ENCODE measurements around the gene NUBPL.
"Not testable (repeated sequence)": the region's sequence is repeated elsewhere in the genome, so short reads cannot be mapped to it uniquely, and the experiment has no call there.

NUBPL gene

GRCh38 chr14:31618884-31619283, 57.7 kb downstream of the NUBPL start:
- not testable (repeated sequence) for H3K36me3 ChIP-seq (ENCODE audit: insufficient read depth, low read length); H3K4me1 ChIP-seq (ENCODE audit: insufficient read depth, low read length); H3K4me3 ChIP-seq (ENCODE audit: low read length); H3K27me3 ChIP-seq (ENCODE audit: insufficient read depth, low read length); H3K27ac ChIP-seq (ENCODE audit: low read depth, low read length); H3K9ac ChIP-seq (ENCODE audit: low read depth, low read length)
- peaks cover 18% of the 10 kb centered on the region; the same call in 1 of the 2 replicates for H3K9me3 ChIP-seq (ENCODE audit: insufficient read depth, low read depth, low read length)
- 86% methylated on average over 2 of the region's 2 CpGs for WGBS

GRCh38 chr14:31619440-31619839, 58.2 kb downstream of the NUBPL start:
- H3K27me3 ChIP-seq (ENCODE audit: insufficient read depth, low read length), result no peaks in the 10 kb centered on the region
- no peak overlapping the region for H3K27ac ChIP-seq (ENCODE audit: low read depth, low read length)
- no peak overlapping the region for H3K4me3 ChIP-seq (ENCODE audit: low read length)
- peaks cover 3% of the 10 kb centered on the region; the same call in 1 of the 2 replicates for H3K36me3 ChIP-seq (ENCODE audit: insufficient read depth, low read length)
- peaks cover 21% of the 10 kb centered on the region; the same call in 1 of the 2 replicates for H3K9me3 ChIP-seq (ENCODE audit: insufficient read depth, low read depth, low read length)
- no peak overlapping the region for H3K9ac ChIP-seq (ENCODE audit: low read depth, low read length)
- H3K4me1 ChIP-seq (ENCODE audit: insufficient read depth, low read length), result no peaks in the 10 kb centered on the region
- WGBS, result 98% methylated on average over 4 of the region's 4 CpGs

GRCh38 chr14:31620898-31621297, 59.7 kb downstream of the NUBPL start:
- not testable (repeated sequence) for H3K36me3 ChIP-seq (ENCODE audit: insufficient read depth, low read length); H3K4me1 ChIP-seq (ENCODE audit: insufficient read depth, low read length); H3K9ac ChIP-seq (ENCODE audit: low read depth, low read length); H3K4me3 ChIP-seq (ENCODE audit: low read length); H3K27ac ChIP-seq (ENCODE audit: low read depth, low read length); H3K27me3 ChIP-seq (ENCODE audit: insufficient read depth, low read length)
- whole genome bisulfite sequencing, result 88% methylated on average over 10 of the region's 10 CpGs
- peaks cover 21% of the 10 kb centered on the region; the same call in 1 of the 2 replicates for H3K9me3 ChIP-seq (ENCODE audit: insufficient read depth, low read depth, low read length)

- H3K4me1 ChIP-seq (ENCODE audit: insufficient read depth, low read length), result no peaks in the 10 kb centered on the region
- peaks cover 3% of the 10 kb centered on the region; the same call in 1 of the 2 replicates for H3K36me3 ChIP-seq (ENCODE audit: insufficient read depth, low read length)
- H3K9me3 ChIP-seq (ENCODE audit: insufficient read depth, low read depth, low read length), result peaks cover 21% of the 10 kb centered on the region; the same call in 1 of the 2 replicates
- no peak overlapping the region for H3K27ac ChIP-seq (ENCODE audit: low read depth, low read length)
- 96% methylated on average over 5 of the region's 5 CpGs for WGBS
- no peak overlapping the region for H3K4me3 ChIP-seq (ENCODE audit: low read length)
- H3K27me3 ChIP-seq (ENCODE audit: insufficient read depth, low read length), result no peaks in the 10 kb centered on the region
- no peak overlapping the region for H3K9ac ChIP-seq (ENCODE audit: low read depth, low read length)
Observed at GRCh38 chr14:31622060-31622459, 60.9 kb downstream of the NUBPL start.

GRCh38 chr14:31652900-31653299, 91.7 kb downstream of the NUBPL start:
- WGBS, result 95% methylated on average over 5 of the region's 5 CpGs

GRCh38 chr14:31657917-31658316, 96.7 kb downstream of the NUBPL start:
- no peak overlapping the region for H3K4me3 ChIP-seq (ENCODE audit: low read length)
- no peaks in the 10 kb centered on the region for H3K4me1 ChIP-seq (ENCODE audit: insufficient read depth, low read length)
- H3K36me3 ChIP-seq (ENCODE audit: insufficient read depth, low read length), result no peaks in the 10 kb centered on the region
- H3K9me3 ChIP-seq (ENCODE audit: insufficient read depth, low read depth, low read length), result peaks cover 13% of the 10 kb centered on the region
- no peak overlapping the region for H3K9ac ChIP-seq (ENCODE audit: low read depth, low read length)
- no peaks in the 10 kb centered on the region for H3K27me3 ChIP-seq (ENCODE audit: insufficient read depth, low read length)
- no peak overlapping the region for H3K27ac ChIP-seq (ENCODE audit: low read depth, low read length)

More at GRCh38 chr14:31652900-31653299, 91.7 kb downstream of the NUBPL start:
- not testable (repeated sequence) for H3K36me3 ChIP-seq (ENCODE audit: insufficient read depth, low read length); H3K9ac ChIP-seq (ENCODE audit: low read depth, low read length); H3K27me3 ChIP-seq (ENCODE audit: insufficient read depth, low read length); H3K4me1 ChIP-seq (ENCODE audit: insufficient read depth, low read length); H3K4me3 ChIP-seq (ENCODE audit: low read length); H3K27ac ChIP-seq (ENCODE audit: low read depth, low read length)
- peaks cover 36% of the 10 kb centered on the region for H3K9me3 ChIP-seq (ENCODE audit: insufficient read depth, low read depth, low read length)

GRCh38 chr14:31659278-31659677, 98.1 kb downstream of the NUBPL start:
- H3K27me3 ChIP-seq (ENCODE audit: insufficient read depth, low read length), result no peaks in the 10 kb centered on the region
- no peak overlapping the region for H3K4me3 ChIP-seq (ENCODE audit: low read length)
- H3K4me1 ChIP-seq (ENCODE audit: insufficient read depth, low read length), result no peaks in the 10 kb centered on the region
- H3K9ac ChIP-seq (ENCODE audit: low read depth, low read length), result no peak overlapping the region
- no peaks in the 10 kb centered on the region for H3K36me3 ChIP-seq (ENCODE audit: insufficient read depth, low read length)
- no CpG with 5 or more reads among the region's 1 CpG for WGBS
- H3K27ac ChIP-seq (ENCODE audit: low read depth, low read length), result no peak overlapping the region
- H3K9me3 ChIP-seq (ENCODE audit: insufficient read depth, low read depth, low read length), result peaks cover 3% of the 10 kb centered on the region; the same call in 1 of the 2 replicates

- Histone ChIP-seq H3K9ac (ENCODE audit: low read depth, low read length) (no peak overlapping the region), H3K27me3 (ENCODE audit: insufficient read depth, low read length) (no peaks in the 10 kb centered on the region), H3K4me3 (ENCODE audit: low read length) (no peak overlapping the region), H3K9me3 (ENCODE audit: insufficient read depth, low read depth, low read length) (no peaks in the 10 kb centered on the region), H3K27ac (ENCODE audit: low read depth, low read length) (no peak overlapping the region), H3K36me3 (ENCODE audit: insufficient read depth, low read length) (no peaks in the 10 kb centered on the region), H3K4me1 (ENCODE audit: insufficient read depth, low read length) (no peaks in the 10 kb centered on the region)
- WGBS, result 97% methylated on average over 2 of the region's 3 CpGs
Observed at GRCh38 chr14:31660191-31660590, 99.0 kb downstream of the NUBPL start.

GRCh38 chr14:31660728-31661127, 99.5 kb downstream of the NUBPL start:
- WGBS, result 82% methylated on average over 1 of the region's 1 CpG
- H3K27me3 ChIP-seq (ENCODE audit: insufficient read depth, low read length), result no peaks in the 10 kb centered on the region
- no peaks in the 10 kb centered on the region for H3K4me1 ChIP-seq (ENCODE audit: insufficient read depth, low read length)
- no peak overlapping the region for H3K27ac ChIP-seq (ENCODE audit: low read depth, low read length)
- H3K9me3 ChIP-seq (ENCODE audit: insufficient read depth, low read depth, low read length), result no peaks in the 10 kb centered on the region
- no peak overlapping the region for H3K9ac ChIP-seq (ENCODE audit: low read depth, low read length)
- H3K4me3 ChIP-seq (ENCODE audit: low read length), result no peak overlapping the region
- H3K36me3 ChIP-seq (ENCODE audit: insufficient read depth, low read length), result no peaks in the 10 kb centered on the region

- 94% methylated on average over 8 of the region's 8 CpGs for WGBS
- no peak overlapping the region for H3K4me3 ChIP-seq (ENCODE audit: low read length)
- peaks cover 3% of the 10 kb centered on the region; the same call in 1 of the 2 replicates for H3K9me3 ChIP-seq (ENCODE audit: insufficient read depth, low read depth, low read length)
- H3K9ac ChIP-seq (ENCODE audit: low read depth, low read length), result no peak overlapping the region
- no peak overlapping the region for H3K27ac ChIP-seq (ENCODE audit: low read depth, low read length)
- no peaks in the 10 kb centered on the region for H3K36me3 ChIP-seq (ENCODE audit: insufficient read depth, low read length)
- H3K4me1 ChIP-seq (ENCODE audit: insufficient read depth, low read length), result no peaks in the 10 kb centered on the region
- no peaks in the 10 kb centered on the region for H3K27me3 ChIP-seq (ENCODE audit: insufficient read depth, low read length)
Observed at GRCh38 chr14:31668348-31668747, 107.1 kb downstream of the NUBPL start.

- no peak overlapping the region for H3K9ac ChIP-seq (ENCODE audit: low read depth, low read length)
- 93% methylated on average over 2 of the region's 3 CpGs for WGBS
Observed at GRCh38 chr14:31672709-31673108, 111.5 kb downstream of the NUBPL start.

GRCh38 chr14:31677052-31677451, 115.8 kb downstream of the NUBPL start:
- no peaks in the 10 kb centered on the region for H3K27me3 ChIP-seq (ENCODE audit: insufficient read depth, low read length)
- no peaks in the 10 kb centered on the region for H3K4me1 ChIP-seq (ENCODE audit: insufficient read depth, low read length)
- H3K9me3 ChIP-seq (ENCODE audit: insufficient read depth, low read depth, low read length), result no peaks in the 10 kb centered on the region
- no peak overlapping the region for H3K9ac ChIP-seq (ENCODE audit: low read depth, low read length)
- H3K27ac ChIP-seq (ENCODE audit: low read depth, low read length), result no peak overlapping the region
- no peak overlapping the region for H3K4me3 ChIP-seq (ENCODE audit: low read length)
- H3K36me3 ChIP-seq (ENCODE audit: insufficient read depth, low read length), result no peaks in the 10 kb centered on the region; the same call in 1 of the 2 replicates
- 79% methylated on average over 2 of the region's 3 CpGs for WGBS

More at GRCh38 chr14:31672709-31673108, 111.5 kb downstream of the NUBPL start:
- Histone ChIP-seq H3K36me3 (ENCODE audit: insufficient read depth, low read length) (no peaks in the 10 kb centered on the region; the same call in 1 of the 2 replicates), H3K9me3 (ENCODE audit: insufficient read depth, low read depth, low read length) (peaks cover 3% of the 10 kb centered on the region; the same call in 1 of the 2 replicates), H3K27ac (ENCODE audit: low read depth, low read length) (no peak overlapping the region), H3K4me1 (ENCODE audit: insufficient read depth, low read length) (no peaks in the 10 kb centered on the region), H3K27me3 (ENCODE audit: insufficient read depth, low read length) (no peaks in the 10 kb centered on the region), H3K4me3 (ENCODE audit: low read length) (no peak overlapping the region)

Measured in HUES64 (cell line).